Measurements from ENCODE around the gene GNE. TPM values are rescaled to one million over a fixed set of nuclear protein-coding genes. Genes with fewer than 3 reads are reported as not detected.
A peak's percentile ranks its signal among the peaks of the same experiment; 100 is the strongest.

The GNE gene
- total and polyA plus RNA-seq, 11 donors: 3.7 to 22.0 (median 11.8) TPM

- 90 to 96% (median 94%) methylated on average over 3 of the region's 3 CpGs for WGBS, 4 donors
- H3K9me3 ChIP-seq: no peaks in the 10 kb centered on the region
- no peak for ATAC-seq
Observed at GRCh38 chr9:36288070-36288469, 29.8 kb upstream of the GNE start.

GRCh38 chr9:36286388-36286787, 28.1 kb upstream of the GNE start:
- 56 to 79% (median 68%) methylated on average over 6 of the region's 6 CpGs for whole genome bisulfite sequencing, 4 donors
- no peak for ATAC-seq
- intact Hi-C loops (cut with DNase I): no loop called here

More at GRCh38 chr9:36288070-36288469, 29.8 kb upstream of the GNE start:
- Histone ChIP-seq H3K27ac (no peak overlapping the region), H3K27me3 (no peaks in the 10 kb centered on the region), H3K36me3 (no peaks in the 10 kb centered on the region), H3K4me3 (no peak overlapping the region), H3K4me1 (no peaks in the 10 kb centered on the region)
- intact Hi-C loops (cut with DNase I): no loop called here
- TF ChIP-seq CTCF (IDR thresholded peaks at IDR 0.05) (no peak), POLR2A (IDR thresholded peaks at IDR 0.05) (no peak)
- DNase-seq: no peak

GRCh38 chr9:36284226-36284625, 26.0 kb upstream of the GNE start:
- WGBS, 4 donors: 93 to 96% (median 94%) methylated on average over 4 of the region's 4 CpGs
- no peak overlapping the region for H3K27ac ChIP-seq
- H3K36me3 ChIP-seq: no peaks in the 10 kb centered on the region
- TF ChIP-seq CTCF (IDR thresholded peaks at IDR 0.05) (no peak), POLR2A (IDR thresholded peaks at IDR 0.05) (no peak)
- no peak overlapping the region for H3K4me3 ChIP-seq
- ATAC-seq (no peak), DNase-seq (no peak)
- no peaks in the 10 kb centered on the region for H3K4me1 ChIP-seq
- H3K9me3 ChIP-seq: no peaks in the 10 kb centered on the region
- H3K27me3 ChIP-seq: no peaks in the 10 kb centered on the region
- intact Hi-C loops (cut with DNase I): no loop called here

More at GRCh38 chr9:36286388-36286787, 28.1 kb upstream of the GNE start:
- no peak overlapping the region for H3K27ac ChIP-seq
- no peaks in the 10 kb centered on the region for H3K27me3 ChIP-seq
- no peak for DNase-seq
- H3K9me3 ChIP-seq: no peaks in the 10 kb centered on the region
- no peaks in the 10 kb centered on the region for H3K36me3 ChIP-seq
- no peaks in the 10 kb centered on the region for H3K4me1 ChIP-seq
- H3K4me3 ChIP-seq: no peak overlapping the region
- TF ChIP-seq CTCF (IDR thresholded peaks at IDR 0.05) (no peak), POLR2A (IDR thresholded peaks at IDR 0.05) (no peak)

GRCh38 chr9:36282275-36282674, 24.0 kb upstream of the GNE start:
- DNase-seq (no peak), ATAC-seq (peak in 1 of 4 donors; percentile 51)
- TF ChIP-seq CTCF (IDR thresholded peaks at IDR 0.05) (no peak), POLR2A (IDR thresholded peaks at IDR 0.05) (no peak)
- Histone ChIP-seq H3K9me3 (no peaks in the 10 kb centered on the region), H3K4me1 (no peaks in the 10 kb centered on the region), H3K36me3 (no peaks in the 10 kb centered on the region), H3K4me3 (no peak overlapping the region), H3K27ac (no peak overlapping the region), H3K27me3 (no peaks in the 10 kb centered on the region)
- 78 to 88% (median 85%) methylated on average over 7 of the region's 7 CpGs for WGBS, 4 donors
- intact Hi-C loops (cut with DNase I): no loop called here
